GM12801 (cell line): Measurements from ENCODE around the gene SF3B6.

Source experiments
- CTCF ChIP-seq: IDR thresholded peaks from one replicate; pipeline ENCODE4 v1.5.1; 2011; ENCODE audit warnings: control low read depth; ENCODE audit not compliant: insufficient read length; ENCODE audit errors: extremely low read depth

SF3B6 gene

GRCh38 chr2:24084386-24085199 lies 8.5 kb upstream of the SF3B6 start, which contains the start of gene TP53I3:
TP53I3 (minus strand) TSS chr2:24084834; CDS start chr2:24084326, 508 bp downstream.
- TF ChIP-seq CTCF, result no peak

- no peak for TF ChIP-seq CTCF
Observed at GRCh38 chr2:24083567-24084385, 7.7 kb upstream of the SF3B6 start.

- TF ChIP-seq CTCF, result no peak
Observed at GRCh38 chr2:24082787-24083566, 6.9 kb upstream of the SF3B6 start.

DNA sequence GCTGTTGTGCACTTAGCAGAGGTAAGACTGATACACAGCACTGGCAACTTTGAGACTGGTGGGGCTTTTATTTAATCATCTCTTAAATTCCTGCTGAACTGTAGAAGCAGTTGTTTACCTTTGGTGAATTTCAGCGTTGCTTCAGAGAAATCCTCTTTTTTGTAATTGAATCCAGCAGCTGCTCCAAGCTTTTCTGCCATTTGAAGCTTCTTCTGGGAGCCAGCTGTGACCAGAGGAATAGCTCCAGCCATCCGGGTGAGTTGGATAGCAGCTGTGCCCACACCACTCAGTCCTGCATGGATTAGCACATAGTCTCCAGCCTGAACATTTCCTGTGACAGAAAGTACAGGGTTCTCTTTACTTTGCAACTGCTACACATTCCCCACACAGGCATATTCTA lies 4.6 kb upstream of the SF3B6 start:
- TF ChIP-seq CTCF, result no peak

DNA sequence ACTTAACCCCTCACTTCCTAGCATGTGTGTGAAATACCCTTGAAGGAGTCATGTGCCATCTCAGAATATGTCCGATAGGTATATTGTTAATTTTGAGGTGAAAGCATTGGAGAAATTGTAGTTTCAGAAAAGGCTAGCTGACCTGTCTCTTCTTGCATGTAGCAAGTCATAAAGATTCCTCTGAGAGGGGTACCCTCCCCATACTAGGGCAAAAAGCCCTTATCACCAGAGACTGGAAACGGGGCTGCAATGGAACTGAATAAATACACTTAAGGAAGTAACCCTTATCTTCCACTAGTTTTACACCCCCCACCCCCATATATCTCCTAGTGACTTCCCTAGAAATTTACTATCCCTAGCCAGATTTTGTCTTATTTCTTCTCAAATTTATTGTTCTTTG lies 1.8 kb upstream of the SF3B6 start:
- no peak for TF ChIP-seq CTCF

DNA sequence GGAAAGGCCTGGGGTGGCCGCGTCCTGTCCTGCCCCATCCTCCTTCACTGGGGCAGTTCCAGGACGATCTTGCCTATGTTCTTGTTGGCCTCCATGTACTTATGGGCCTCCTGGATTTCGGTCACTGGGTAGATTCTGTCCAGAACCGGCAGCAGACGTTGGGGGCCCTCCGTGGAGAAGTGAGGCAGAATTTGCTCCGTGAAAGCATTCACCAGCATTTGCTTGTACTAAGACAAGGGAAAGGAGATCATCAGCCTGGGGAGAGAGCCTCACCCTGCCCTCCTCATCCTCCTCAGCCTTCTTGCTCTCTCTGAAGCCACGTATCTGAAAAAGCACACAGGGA lies 1.4 kb upstream of the SF3B6 start:
- TF ChIP-seq CTCF, result no peak
